ENCODE measurements around the gene VPS33A.

DNA sequence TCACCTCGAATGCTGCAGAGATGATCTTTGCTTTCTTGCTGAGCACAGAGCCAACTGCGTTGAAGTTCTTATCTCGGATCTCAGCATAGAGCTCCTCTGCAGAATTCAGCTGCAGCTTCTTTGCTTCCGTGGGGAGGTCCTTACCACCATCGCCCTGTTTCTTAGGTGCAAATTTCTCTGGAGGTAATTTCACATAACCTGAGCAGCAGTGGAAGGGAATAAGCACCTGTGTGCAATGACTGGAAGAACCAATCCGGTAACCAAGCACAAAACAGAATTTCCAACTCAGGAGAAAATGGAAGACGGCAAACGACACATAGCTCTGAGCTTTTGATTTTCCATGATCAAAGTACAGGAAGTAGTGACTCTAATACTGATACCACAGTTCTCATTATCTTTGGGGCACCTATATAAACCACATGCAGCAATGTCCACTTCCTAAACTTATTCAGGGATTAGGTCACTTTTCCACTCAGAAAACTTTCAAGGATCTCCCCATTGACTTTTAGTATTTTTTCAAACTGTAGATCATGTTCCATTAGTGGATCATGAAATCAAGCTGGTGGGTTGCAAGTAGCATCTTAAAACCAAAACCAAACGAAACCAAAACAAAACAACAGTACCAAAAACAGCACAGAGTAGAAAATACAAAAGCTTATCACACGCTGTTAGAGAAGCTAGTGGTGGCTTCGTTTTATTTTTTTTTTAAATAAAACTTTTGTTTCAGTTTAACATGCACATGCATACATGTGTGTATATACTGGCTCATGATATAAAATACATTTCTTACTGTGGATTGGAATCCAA lies 21.5 kb downstream of the VPS33A start:
- TF ChIP-seq CTCF (IDR thresholded peaks at IDR 0.05) (no peak), TCF7L2 (IDR thresholded peaks at IDR 0.05; ENCODE audit: low read depth, low read length) (no peak), POLR2AphosphoS5 (IDR thresholded peaks at IDR 0.05; ENCODE audit: low read depth, low read length) (no peak), REST (IDR thresholded peaks at IDR 0.05; ENCODE audit: insufficient read depth in 1 of 2, low read depth in 2 of 2, low read length in 1 of 2) (no peak), SIN3A (IDR thresholded peaks at IDR 0.05; ENCODE audit: borderline replicate concordance, insufficient read depth, low read depth, low read length) (no peak)

Measured in Panc1 (cell line).